Activated naive CD8-positive, alpha-beta T cell treated with anti-CD3 and anti-CD28 coated beads, Interleukin-2, amount 50 U/mL, for 16 hours (primary cell): Measurements from ENCODE around the gene DUSP28.

Source experiments
- DNase-seq: peaks from one replicate; pipeline ENCODE4 v3.0.0-alpha.2; 2020; ENCODE audit warnings: low read depth, low spot score

Gene DUSP28

DNA sequence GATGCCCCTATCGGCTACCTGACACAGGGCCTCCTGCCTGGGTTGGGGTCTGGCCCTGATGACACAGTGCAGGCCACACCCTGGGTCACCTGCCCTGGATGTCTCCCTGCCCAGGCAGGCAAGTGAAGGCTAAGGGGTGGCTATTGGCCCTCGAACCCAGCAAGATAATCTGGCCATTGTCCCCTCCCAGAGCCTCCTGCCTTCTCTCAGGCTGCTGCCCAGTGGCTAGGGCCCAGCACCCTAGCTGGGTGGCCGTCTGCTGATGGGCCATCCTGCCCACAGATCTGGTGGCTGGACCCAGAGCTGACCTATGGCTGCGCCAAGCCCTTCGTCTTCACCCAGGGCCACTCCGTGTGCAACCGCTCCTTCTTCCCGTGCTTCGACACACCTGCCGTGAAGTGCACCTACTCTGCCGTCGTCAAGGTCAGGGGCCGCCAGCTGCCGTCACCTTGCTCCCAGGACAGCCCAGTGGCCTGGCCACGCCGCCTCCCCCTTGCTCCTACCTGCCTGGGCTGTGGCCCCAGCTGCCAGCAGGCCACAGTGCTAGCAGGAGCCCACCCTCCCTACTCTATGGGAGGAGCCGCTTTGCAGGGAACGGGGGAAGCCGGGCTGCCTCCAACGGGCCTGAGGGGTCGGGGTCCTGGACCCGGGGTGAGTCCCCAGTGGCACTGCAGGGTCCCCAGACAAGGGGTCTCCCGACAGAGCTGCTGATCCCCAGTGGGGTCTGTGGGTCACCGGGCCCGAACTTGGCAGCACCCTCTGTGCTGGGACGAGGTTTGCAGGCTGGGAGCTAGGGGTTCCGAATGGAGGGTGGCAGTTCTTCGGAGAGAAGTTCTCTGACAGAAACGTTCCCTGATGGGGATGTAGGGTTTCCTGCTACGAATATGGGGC is 12.2 kb downstream of the DUSP28 start:
- no peak for DNase-seq

DNA sequence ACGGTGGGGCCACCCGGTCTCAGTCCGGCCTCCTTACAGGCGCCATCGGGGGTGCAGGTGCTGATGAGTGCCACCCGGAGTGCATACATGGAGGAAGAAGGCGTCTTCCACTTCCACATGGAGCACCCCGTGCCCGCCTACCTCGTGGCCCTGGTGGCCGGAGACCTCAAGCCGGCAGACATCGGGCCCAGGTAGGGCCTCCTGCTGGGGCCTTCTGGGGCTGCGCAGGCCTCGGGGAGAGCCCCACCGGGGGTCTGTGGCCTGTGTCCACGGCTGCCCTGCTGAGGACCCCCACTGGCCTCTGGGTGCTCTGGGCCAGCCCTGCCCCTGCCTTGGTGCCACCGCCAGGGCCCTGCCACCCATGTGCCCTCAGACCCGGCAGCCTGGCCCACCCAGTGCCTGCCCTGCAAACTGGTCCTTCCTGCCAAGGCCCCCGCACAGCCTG is 12.9 kb downstream of the DUSP28 start:
- no peak for DNase-seq

DNA sequence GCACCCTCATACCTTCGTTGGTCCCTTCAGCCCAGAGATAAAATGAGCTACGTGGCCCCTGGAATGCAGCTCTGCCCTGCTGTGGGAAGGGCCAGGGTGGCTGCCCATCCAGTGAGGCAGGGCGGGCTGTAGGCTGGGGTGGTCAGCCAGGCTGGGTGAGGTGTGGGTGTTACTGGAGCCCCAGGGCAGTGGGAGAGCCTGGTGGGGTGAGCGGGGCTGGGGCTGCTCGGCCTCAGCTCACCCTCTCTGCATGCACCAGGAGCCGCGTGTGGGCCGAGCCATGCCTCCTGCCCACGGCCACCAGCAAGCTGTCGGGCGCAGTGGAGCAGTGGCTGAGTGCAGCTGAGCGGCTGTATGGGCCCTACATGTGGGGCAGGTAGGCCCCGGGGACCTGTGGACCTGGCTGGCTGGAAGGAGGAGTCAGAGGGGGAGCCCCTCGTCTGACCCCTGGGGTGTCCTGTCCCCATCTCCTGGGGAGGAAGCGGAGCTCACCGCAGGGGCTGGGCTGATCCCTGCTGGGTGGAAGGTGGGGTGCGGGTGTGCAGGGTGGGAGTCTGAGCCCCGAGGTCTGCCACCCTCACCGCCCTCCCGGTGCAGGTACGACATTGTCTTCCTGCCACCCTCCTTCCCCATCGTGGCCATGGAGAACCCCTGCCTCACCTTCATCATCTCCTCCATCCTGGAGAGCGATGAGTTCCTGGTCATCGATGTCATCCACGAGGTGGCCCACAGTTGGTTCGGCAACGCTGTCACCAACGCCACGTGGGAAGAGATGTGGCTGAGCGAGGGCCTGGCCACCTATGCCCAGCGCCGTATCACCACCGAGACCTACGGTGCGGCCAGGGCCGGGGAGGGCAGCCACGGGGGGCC is 13.6 kb downstream of the DUSP28 start:
- DNase-seq, result no peak

DNA sequence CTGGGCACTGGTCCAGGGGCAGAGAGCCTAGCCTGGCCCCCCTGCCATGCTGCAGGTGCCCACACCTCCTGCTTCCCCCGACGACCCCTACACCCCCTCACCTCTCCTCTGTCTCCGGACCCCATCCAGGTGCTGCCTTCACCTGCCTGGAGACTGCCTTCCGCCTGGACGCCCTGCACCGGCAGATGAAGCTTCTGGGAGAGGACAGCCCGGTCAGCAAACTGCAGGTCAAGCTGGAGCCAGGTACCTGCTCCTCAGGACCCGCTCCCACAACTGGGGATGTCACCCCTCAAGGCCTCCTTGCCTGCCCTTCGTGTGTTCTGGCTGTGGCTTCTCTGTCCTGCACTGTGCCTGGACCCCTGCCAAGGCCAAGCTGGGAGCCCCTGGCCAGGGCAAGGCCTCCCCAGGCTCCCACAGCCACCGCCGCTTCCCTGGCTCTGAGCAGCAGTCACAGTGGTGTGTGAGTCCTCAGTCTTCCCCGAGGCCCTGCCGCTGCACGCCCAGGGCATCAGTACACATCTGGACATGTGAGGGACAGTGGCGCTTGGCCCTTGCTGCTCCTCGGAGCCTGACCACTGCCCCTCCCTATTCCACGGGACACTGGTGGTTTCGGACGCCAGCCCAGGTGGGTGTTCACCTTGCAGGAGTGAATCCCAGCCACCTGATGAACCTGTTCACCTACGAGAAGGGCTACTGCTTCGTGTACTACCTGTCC is 14.4 kb downstream of the DUSP28 start:
- no peak for DNase-seq

DNA sequence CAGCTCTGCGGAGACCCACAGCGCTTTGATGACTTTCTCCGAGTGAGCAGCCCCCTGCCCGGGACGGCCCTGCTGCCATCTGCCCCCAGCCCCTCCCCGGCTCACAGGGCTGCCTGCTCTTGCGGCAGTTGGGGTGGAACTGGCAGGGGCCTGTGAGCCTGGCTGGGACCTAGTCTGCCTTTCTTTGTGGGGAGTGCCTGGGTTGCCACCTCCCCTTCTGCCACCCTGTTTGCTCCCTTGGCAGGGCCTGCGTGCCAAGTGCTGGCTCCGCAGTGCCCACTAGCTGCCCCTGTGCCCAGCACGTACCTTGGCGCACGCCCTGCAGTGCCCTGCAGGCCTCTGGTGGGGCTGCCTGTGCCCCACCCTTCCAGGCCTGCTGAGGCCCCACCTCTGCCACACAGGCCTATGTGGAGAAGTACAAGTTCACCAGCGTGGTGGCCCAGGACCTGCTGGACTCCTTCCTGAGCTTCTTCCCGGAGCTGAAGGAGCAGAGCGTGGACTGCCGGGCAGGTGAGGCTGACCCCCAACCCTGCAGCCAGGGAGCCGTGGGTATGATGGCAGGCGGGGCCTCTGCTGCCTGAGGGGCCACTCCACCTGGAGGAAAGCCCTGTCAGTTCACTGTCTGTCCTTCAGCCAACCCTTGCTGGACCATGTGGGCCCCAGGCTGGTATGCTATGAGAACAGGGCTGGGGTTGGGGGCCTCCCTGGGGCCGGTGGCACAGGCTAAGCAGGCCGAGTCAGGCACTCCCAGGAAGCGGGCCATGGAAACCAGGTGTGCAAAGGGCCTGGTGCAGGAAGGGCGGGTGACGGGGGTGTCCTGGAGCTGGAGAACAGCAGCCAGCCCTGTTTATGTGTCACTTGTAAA is 15.2 kb downstream of the DUSP28 start:
- DNase-seq, result no peak

DNA sequence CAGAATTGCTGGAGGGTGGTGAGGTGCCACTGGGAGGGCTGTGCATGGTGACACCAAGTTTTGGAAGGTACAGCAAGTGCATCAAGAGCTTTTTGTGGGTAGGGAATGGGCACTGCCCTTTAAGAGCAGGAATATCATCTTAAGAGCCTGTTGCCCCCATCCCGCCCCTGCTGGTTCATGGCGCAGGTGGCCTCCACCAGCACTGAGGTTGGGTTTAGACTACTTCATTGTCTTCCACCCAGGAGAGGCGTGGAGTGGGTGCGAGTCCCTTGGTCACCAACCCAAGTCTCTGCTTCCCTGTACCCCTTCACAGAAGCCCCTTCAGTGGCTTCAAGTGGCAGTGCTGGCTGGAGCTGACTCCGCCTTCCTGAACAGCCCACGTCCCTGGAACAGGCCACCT is 15.9 kb downstream of the DUSP28 start:
- no peak for DNase-seq

DNA sequence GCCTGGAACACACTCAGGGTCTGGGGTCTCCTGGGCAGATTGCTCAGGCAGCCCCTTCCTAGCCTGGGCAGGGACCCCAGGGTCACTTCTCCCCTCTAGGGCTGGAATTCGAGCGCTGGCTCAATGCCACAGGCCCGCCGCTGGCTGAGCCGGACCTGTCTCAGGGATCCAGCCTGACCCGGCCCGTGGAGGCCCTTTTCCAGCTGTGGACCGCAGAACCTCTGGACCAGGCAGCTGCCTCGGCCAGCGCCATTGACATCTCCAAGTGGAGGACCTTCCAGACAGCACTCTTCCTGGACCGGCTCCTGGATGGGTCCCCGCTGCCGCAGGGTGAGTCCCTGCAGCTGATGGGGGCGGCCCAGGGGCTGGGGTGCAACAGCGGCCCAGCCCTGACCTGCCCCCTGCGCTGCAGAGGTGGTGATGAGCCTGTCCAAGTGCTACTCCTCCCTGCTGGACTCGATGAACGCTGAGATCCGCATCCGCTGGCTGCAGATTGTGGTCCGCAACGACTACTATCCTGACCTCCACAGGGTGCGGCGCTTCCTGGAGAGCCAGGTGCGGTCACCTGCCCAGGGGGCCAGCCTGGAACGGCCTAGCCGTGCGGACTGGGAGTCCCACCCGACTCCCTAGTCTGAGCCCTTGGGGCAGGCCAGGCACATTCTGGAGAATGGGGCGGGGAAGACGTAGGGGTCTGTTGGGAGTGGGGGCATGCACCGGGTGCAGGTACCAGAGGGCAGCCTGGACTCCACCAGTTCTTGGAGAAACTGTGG is 16.5 kb downstream of the DUSP28 start:
- no peak for DNase-seq

DNA sequence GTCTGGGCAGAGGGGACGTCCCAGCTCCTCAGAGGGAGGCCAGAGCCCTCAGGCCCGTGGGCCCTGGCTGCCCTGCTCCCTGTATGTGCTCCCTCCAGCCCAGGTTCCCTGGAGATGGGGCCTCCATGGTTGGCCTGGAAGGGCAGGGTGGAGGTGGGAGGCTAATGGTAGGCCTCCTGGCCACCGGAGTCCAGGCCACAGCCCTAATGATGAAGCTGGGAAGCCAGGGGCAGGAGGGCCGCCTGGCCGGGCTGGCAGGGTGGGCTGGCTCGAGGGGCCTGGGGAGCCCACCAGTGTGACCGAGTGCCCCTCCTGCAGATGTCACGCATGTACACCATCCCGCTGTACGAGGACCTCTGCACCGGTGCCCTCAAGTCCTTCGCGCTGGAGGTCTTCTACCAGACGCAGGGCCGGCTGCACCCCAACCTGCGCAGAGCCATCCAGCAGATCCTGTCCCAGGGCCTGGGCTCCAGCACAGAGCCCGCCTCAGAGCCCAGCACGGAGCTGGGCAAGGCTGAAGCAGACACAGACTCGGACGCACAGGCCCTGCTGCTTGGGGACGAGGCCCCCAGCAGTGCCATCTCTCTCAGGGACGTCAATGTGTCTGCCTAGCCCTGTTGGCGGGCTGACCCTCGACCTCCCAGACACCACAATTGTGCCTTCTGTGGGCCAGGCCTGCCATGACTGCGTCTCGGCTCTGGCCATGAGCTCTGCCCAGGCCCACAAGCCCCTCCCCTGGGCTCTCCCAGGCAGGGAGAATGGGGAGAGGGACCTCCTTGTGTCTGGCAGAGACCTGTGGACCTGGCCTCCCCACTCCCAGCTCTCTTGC is 17.3 kb downstream of the DUSP28 start:
- no peak for DNase-seq

DNA sequence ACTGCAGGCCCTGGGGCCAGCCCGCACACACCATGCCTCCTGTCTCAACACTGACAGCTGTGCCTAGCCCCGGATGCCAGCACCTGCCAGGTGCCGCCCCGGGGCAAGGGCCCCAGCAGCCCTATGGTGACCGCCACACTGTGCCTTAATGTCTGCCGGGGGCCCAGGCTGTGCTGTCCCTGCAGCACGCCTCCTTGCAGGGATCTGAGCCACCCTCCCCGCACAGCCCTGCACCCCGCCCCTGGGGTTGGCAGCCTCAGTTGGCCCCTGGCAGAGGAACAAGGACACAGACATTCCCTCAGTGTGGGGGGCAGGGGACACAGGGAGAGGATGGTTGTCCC is 17.9 kb downstream of the DUSP28 start:
- no peak for DNase-seq

DNA sequence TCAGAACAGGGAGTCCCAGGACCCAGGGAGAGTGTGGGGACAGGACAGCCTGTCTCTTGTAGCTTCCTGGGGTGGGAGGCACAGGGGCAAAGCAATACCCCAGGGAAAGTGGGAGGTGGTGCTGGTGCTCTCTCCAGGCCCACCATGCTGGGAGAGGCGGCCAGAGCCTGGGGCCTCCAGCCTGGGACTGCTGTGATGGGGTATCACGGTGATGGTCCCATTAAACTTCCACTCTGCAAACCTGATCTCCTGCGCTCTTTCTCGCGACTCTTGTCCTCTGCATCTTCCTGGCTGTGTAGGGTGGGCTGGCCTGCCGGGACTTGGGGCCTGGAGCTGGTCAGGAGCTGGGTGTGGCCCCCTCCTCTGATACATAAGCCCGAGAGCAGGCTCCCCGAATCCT is 18.3 kb downstream of the DUSP28 start:
- no peak for DNase-seq

DNA sequence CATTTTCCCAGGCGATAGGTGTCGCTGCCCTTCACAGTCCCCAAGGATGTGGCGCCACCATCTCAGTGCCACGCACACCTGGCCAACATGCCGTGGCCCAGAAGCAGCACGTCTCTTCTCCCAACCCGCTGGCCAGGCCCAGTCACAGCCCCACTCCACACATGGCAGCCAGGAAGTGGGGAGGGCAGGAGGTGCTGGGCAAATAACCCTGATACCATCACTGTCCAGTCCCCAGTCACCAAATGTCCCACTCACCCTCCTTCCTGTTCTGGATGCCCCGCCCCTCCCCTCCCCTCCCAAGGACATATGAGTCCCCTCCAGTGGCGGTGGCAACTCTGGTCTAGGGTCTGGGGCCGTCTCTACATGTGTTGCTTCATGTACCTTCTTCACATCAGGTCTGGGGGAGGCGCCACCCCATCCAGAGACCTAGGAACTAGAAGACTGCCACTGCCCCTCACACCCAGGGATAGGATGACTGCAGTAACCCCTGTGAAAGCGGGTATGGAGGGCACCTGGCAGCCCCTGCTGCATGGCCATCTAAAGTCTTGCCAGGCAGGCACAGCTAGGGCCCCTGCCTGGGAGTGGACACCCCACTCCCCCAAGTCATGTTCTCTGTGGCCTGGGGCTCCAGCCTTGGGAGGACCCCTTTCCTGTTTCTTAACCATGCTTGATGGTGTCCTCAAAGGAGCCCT is 19.1 kb downstream of the DUSP28 start:
- DNase-seq, result no peak

DNA sequence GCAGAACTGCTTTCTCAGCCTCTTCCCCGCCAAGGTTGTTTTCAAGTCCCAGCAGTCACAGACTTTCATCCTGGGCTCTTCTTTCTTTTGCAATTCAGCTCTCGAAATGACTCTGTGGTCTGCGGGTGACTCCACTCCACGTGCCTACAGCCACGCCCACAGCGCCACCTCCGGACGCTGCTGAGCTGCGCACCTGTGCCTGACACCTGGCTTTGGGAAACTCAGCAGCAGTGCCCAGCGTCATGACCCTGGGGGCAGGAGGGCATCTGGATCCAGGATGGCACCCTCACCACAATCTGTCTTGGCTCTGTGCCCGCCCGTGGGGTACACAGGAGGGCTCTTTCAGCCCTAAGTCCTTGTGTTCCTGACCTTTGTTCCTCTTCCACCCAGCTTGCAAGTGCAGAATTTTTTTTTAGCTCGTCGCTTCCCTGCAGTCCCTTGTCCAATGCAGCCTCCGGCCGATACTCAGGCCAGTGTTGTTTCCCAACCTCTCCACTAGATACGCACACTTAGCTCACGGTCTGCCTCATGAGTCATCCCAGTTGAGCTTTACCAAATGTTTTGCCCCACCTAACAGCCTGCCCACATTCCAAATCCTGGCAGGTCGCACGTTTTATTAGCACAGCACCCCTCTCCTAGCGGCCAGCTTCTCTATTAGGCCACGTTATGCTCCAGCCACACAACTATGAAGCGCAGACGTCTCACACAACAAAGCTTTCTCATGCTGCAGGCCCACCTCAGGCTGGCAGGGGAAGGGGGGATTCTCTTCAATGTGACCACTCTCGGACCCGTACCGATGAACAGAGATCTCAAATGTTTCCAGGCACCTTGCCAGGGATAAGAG is 19.8 kb downstream of the DUSP28 start:
- DNase-seq, result peak; percentile 21

DNA sequence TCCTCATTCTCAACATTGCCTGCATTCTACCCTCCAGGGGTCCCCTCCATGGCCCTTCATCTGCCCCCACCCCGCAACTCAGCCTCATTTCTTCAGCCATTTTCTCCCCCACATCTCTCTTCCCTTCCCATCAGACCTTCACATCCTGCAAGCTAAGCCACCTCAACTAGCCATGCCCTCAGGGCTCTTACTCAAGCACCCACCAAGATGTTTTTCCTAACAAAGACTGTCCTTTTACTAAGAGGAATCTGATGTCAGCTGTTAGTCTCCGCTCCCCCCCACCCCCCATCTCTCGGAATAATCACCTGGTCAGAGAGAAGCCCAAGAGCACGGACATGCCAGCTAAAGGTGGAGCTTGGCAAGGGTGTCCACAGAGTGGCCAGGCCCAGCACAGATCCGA is 21.7 kb downstream of the DUSP28 start:
- DNase-seq, result no peak

DNA sequence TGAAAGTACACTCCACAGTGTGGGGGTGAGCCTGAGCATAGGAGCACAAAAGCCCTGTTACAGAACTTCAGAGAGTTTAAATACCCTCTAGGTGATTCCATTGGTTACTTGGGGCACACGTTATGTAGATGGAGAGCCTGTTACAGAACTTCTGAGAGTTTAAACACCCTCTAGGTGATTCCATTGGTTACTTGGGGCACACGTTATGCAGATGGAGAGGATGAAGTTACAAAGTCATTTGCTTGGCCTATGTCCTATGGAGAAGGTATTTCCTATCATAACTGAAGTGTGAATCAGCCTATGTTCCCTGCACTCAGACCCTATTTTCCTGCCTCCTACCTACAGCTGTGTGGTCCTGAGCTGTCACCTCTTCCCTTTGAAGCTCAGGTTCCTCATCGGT is 22.6 kb downstream of the DUSP28 start:
- no peak for DNase-seq

DNA sequence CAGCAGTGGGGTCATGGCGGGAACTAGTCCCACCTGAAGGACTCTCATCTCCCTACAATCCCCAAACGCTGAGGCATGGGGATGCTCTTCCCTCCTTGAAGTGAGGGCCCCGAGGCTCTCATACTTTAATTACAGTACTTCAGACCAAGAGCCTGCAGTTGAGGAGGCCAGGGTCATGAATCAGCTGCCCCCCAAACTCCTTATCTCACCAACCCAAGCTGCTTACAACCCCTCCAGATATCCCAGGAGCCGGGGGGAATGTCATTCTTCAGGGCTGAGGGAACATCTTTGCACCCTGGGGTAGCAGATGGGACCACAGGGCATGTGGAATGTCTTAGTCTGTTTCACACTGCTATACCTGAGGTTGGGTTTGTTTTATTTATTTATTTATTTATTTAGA is 23.6 kb downstream of the DUSP28 start:
- DNase-seq, result no peak

DNA sequence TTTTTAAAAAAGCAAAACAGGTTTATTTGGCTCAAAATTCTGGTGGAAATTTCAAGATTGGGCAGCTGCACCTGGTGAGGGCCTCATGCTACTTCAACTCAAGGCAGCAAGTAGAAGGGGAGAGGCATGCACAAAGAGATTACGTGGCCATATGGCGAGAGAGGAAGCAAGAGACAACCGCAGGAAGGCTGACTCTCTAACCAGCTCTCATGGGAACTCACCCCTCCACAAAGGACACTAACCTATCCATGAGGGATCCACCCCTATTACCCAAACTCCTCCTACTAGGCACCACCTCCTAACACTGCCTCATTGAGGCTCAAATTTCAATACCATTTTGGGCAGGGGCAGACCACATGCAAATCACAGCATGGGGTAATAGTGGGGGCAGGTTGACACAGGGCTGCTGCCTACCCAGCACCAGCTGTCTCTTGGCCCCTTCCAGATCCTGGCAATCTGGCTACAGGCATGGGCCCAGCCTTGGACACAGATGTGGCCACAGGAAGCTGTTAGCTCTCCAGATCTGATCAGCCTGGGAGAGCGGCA is 24.4 kb downstream of the DUSP28 start:
- DNase-seq, result no peak

DNA sequence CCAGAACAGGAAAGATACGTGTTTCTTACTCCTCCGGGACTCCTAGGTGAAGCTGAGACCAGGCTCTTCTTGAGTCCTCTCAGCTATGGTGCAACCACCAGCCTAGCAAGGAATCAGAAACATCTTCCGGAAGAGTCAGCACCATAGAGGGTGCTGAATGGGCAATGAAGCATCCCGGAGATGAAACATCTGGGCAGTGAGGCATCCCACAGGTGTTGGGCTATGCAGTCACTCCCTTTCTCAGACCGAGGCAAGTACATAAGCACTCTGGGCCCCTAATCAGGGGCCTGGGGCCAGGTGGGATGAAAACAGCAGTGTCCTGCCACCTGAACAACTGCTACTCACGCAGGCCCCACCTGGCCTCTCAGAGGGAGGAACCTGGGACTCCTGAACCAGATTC is 24.9 kb downstream of the DUSP28 start:
- no peak for DNase-seq
